ENCODE measurements around the gene EDDM3A. TPM values are rescaled to one million over a fixed set of nuclear protein-coding genes. Genes with fewer than 3 reads are reported as not detected.
"Not testable (repeated sequence)": the region's sequence is repeated elsewhere in the genome, so short reads cannot be mapped to it uniquely, and the experiment has no call there.

The EDDM3A gene
- polyA plus RNA-seq, 3 donors = not detected

- Mint-ChIP-seq H3K27ac (peak overlapping the region in 2 of 7 donors; percentile 7 to 14), H3K27me3 (ENCODE audit: low read depth in 3 of 3) (peaks cover 2 to 10% (median 3%) of the 10 kb centered on the region in 3 donors), H3K36me3 (peaks cover 0 to 1% of the 10 kb centered on the region in 2 donors), H3K4me1 (peaks cover 17% of the 10 kb centered on the region), H3K9me3 (no peaks in the 10 kb centered on the region), H3K4me3 (no peak overlapping the region)
- intact Hi-C loops (cut with micrococcal nuclease) = no loop called here
- H3K79me2 ChIP-seq (ENCODE audit: insufficient read depth, low read length) = no peaks in the 10 kb centered on the region
- no peak for DNase-seq
- H3K4me1 ChIP-seq (ENCODE audit: control insufficient read depth in 1 of 2, insufficient read depth in 2 of 2, low read length in 2 of 2) = peaks cover 12 to 14% of the 10 kb centered on the region in 2 donors
- H4K20me1 ChIP-seq (ENCODE audit: insufficient read depth, low read length) = no peaks in the 10 kb centered on the region
- no peaks in the 10 kb centered on the region for H3K36me3 ChIP-seq (replicated peaks in 1 of 2; ENCODE audit: control insufficient read depth in 1 of 2, insufficient read depth in 2 of 2, low read length in 2 of 2)
- no peaks in the 10 kb centered on the region for H3K9me3 ChIP-seq (replicated peaks in 1 of 2; ENCODE audit: control insufficient read depth in 1 of 2, insufficient read depth in 1 of 2, low read length in 2 of 2)
- TF ChIP-seq, protein P1, sequence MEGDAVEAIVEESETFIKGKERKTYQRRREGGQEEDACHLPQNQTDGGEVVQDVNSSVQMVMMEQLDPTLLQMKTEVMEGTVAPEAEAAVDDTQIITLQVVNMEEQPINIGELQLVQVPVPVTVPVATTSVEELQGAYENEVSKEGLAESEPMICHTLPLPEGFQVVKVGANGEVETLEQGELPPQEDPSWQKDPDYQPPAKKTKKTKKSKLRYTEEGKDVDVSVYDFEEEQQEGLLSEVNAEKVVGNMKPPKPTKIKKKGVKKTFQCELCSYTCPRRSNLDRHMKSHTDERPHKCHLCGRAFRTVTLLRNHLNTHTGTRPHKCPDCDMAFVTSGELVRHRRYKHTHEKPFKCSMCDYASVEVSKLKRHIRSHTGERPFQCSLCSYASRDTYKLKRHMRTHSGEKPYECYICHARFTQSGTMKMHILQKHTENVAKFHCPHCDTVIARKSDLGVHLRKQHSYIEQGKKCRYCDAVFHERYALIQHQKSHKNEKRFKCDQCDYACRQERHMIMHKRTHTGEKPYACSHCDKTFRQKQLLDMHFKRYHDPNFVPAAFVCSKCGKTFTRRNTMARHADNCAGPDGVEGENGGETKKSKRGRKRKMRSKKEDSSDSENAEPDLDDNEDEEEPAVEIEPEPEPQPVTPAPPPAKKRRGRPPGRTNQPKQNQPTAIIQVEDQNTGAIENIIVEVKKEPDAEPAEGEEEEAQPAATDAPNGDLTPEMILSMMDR (IDR thresholded peaks at IDR 0.05) = no peak
- no CpG with 5 or more reads among the region's 6 CpGs for WGBS (ENCODE audit: insufficient coverage)
- no peaks in the 10 kb centered on the region for H3K27me3 ChIP-seq (ENCODE audit: control insufficient read depth in 2 of 2, insufficient read depth in 2 of 2, low read length in 2 of 2)
- H3K9ac ChIP-seq (ENCODE audit: insufficient read depth, low read length, poor library complexity, severe bottlenecking) = no peak overlapping the region
- H3K27ac ChIP-seq (ENCODE audit: low read depth in 1 of 2, low read length in 2 of 2) = peak overlapping the region in 1 of 2 donors; percentile 34
- no peak overlapping the region for H3K4me3 ChIP-seq (replicated peaks in 1 of 3; ENCODE audit: low read depth in 2 of 3, low read length in 3 of 3)
- no peak overlapping the region for H3K4me2 ChIP-seq (replicated peaks; ENCODE audit: extremely low read depth, low read length, poor library complexity, severe bottlenecking)
- no peak overlapping the region for H2AFZ ChIP-seq (ENCODE audit: insufficient read depth, low read depth, low read length, poor library complexity, severe bottlenecking)
These were observed 11.8 kb upstream of the EDDM3A start for GRCh38 chr14:20733684-20734429.

DNA sequence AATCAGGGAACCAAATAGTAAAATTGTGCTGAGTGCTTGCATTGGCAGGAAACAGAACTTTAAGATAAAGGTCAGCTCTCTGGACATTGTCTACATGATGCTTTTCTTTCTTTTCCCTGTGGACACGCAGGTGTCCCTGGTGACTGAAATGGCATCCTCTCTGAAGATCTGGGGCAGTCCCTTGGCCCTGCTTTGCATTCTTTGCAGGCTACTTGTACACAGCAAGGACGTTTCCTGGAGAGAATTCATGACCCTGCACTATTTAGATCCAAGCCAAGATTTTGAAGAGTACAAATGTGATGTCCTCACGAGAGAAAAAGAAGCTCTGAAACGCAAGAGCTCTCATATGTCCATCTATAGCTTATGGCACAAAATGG lies 11.3 kb upstream of the EDDM3A start:
- peak overlapping the region; percentile 14 for H2AFZ ChIP-seq (ENCODE audit: insufficient read depth, low read depth, low read length, poor library complexity, severe bottlenecking)
- no peaks in the 10 kb centered on the region for H3K27me3 ChIP-seq (ENCODE audit: control insufficient read depth in 2 of 2, insufficient read depth in 2 of 2, low read length in 2 of 2)
- H3K4me2 ChIP-seq (replicated peaks; ENCODE audit: extremely low read depth, low read length, poor library complexity, severe bottlenecking) = no peak overlapping the region
- H3K4me1 ChIP-seq (ENCODE audit: control insufficient read depth in 1 of 2, insufficient read depth in 2 of 2, low read length in 2 of 2) = peaks cover 12 to 14% of the 10 kb centered on the region in 2 donors
- no peak overlapping the region for H3K4me3 ChIP-seq (replicated peaks in 1 of 3; ENCODE audit: low read depth in 2 of 3, low read length in 3 of 3)
- peaks cover 0 to 10% (median 2%) of the 10 kb centered on the region in 3 donors for H3K27me3 Mint-ChIP-seq (ENCODE audit: low read depth in 3 of 3)
- peaks cover 0 to 1% of the 10 kb centered on the region in 2 donors for H3K36me3 Mint-ChIP-seq
- TF ChIP-seq, protein P1 (IDR thresholded peaks at IDR 0.05) = no peak
- H3K4me3 Mint-ChIP-seq = peak overlapping the region in 1 of 2 donors; percentile 9
- no peaks in the 10 kb centered on the region for H4K20me1 ChIP-seq (ENCODE audit: insufficient read depth, low read length)
- no peak overlapping the region for H3K9ac ChIP-seq (ENCODE audit: insufficient read depth, low read length, poor library complexity, severe bottlenecking)
- no peaks in the 10 kb centered on the region for H3K36me3 ChIP-seq (replicated peaks in 1 of 2; ENCODE audit: control insufficient read depth in 1 of 2, insufficient read depth in 2 of 2, low read length in 2 of 2)
- DNase-seq = no peak
- WGBS (ENCODE audit: insufficient coverage) = 72% methylated on average over 2 of the region's 4 CpGs
- H3K27ac ChIP-seq (ENCODE audit: low read depth in 1 of 2, low read length in 2 of 2) = no peak overlapping the region
- intact Hi-C loops (cut with micrococcal nuclease) = no loop called here
- no peaks in the 10 kb centered on the region for H3K79me2 ChIP-seq (ENCODE audit: insufficient read depth, low read length)
- H3K27ac Mint-ChIP-seq = no peak overlapping the region
- no peaks in the 10 kb centered on the region for H3K9me3 Mint-ChIP-seq
- no peaks in the 10 kb centered on the region for H3K9me3 ChIP-seq (replicated peaks in 1 of 2; ENCODE audit: control insufficient read depth in 1 of 2, insufficient read depth in 1 of 2, low read length in 2 of 2)
- H3K4me1 Mint-ChIP-seq = peaks cover 17% of the 10 kb centered on the region

- H3K9me3 Mint-ChIP-seq; intact Hi-C loops (cut with micrococcal nuclease): not testable (repeated sequence)
- WGBS (ENCODE audit: insufficient coverage) = 100% methylated on average over 1 of the region's 7 CpGs
These were observed 7.4 kb upstream of the EDDM3A start for GRCh38 chr14:20738292-20738691.

More at GRCh38 chr14:20738292-20738691, 7.4 kb upstream of the EDDM3A start:
- H3K9ac ChIP-seq (ENCODE audit: insufficient read depth, low read length, poor library complexity, severe bottlenecking); H3K27ac Mint-ChIP-seq; H3K4me3 Mint-ChIP-seq; H3K4me2 ChIP-seq (replicated peaks; ENCODE audit: extremely low read depth, low read length, poor library complexity, severe bottlenecking); H3K27me3 ChIP-seq (ENCODE audit: control insufficient read depth in 2 of 2, insufficient read depth in 2 of 2, low read length in 2 of 2); H3K4me1 Mint-ChIP-seq; H3K4me1 ChIP-seq (ENCODE audit: control insufficient read depth in 1 of 2, insufficient read depth in 2 of 2, low read length in 2 of 2); H2AFZ ChIP-seq (ENCODE audit: insufficient read depth, low read depth, low read length, poor library complexity, severe bottlenecking); H3K4me3 ChIP-seq (replicated peaks in 1 of 3; ENCODE audit: low read depth in 2 of 3, low read length in 3 of 3); H3K79me2 ChIP-seq (ENCODE audit: insufficient read depth, low read length); H3K36me3 ChIP-seq (replicated peaks in 1 of 2; ENCODE audit: control insufficient read depth in 1 of 2, insufficient read depth in 2 of 2, low read length in 2 of 2); H3K36me3 Mint-ChIP-seq; H3K9me3 ChIP-seq (replicated peaks in 1 of 2; ENCODE audit: control insufficient read depth in 1 of 2, insufficient read depth in 1 of 2, low read length in 2 of 2); H4K20me1 ChIP-seq (ENCODE audit: insufficient read depth, low read length); H3K27me3 Mint-ChIP-seq (ENCODE audit: low read depth in 3 of 3); DNase-seq; H3K27ac ChIP-seq (ENCODE audit: low read depth in 1 of 2, low read length in 2 of 2): not testable (repeated sequence)

Data from CD14-positive monocyte (primary cell).